Vagina (tissue), 2 donors: ENCODE measurements around the gene FUT9. TPM values are rescaled to one million over a fixed set of nuclear protein-coding genes. Genes with fewer than 3 reads are reported as not detected.

Source experiments
- DNase-seq, 2 donors: peaks; one replicate each; pipeline ENCODE4 v3.0.0-alpha.2; 2017; ENCODE audit errors: extremely low spot score in 2 of 2
- H3K27ac ChIP-seq: fragments of 200-600 bp; sonication (generic); one replicate; pipeline ENCODE4 v1.5.1; 2019
- H3K27me3 ChIP-seq: fragments of 200-600 bp; sonication (generic); one replicate; pipeline ENCODE4 v1.5.1; 2019
- H3K36me3 ChIP-seq, 2 donors: fragments of 200-600 bp; sonication (generic); one replicate each; pipeline ENCODE4 v1.5.1; 2017 to 2019
- H3K4me1 ChIP-seq: fragments of 200-600 bp; sonication (generic); one replicate; pipeline ENCODE4 v1.5.1; 2019
- H3K4me3 ChIP-seq, 2 donors: fragments of 200-600 bp; sonication (generic); 1 replicate in 1 of 2; 2 replicates in 1 of 2; pipeline ENCODE4 v1.5.1; 2016 to 2019
- H3K9me3 ChIP-seq: fragments of 200-600 bp; sonication (generic); one replicate; pipeline ENCODE4 v1.5.1; 2019
- CTCF ChIP-seq, 3 experiments: fragments of 450-650 bp in 2 of 3; fragments of 200-600 bp in 1 of 3; sonication (generic) in 1 of 3; IDR thresholded peaks; one replicate each; pipeline ENCODE4 v1.5.1; 2017 to 2019; ENCODE audit warnings: antibody characterized with exemption in 3 of 3, mild to moderate bottlenecking in 2 of 3, moderate library complexity in 2 of 3
- POLR2A ChIP-seq, 2 donors: fragments of 450-650 bp; IDR thresholded peaks; one replicate each; pipeline ENCODE4 v1.6.1; 2017; ENCODE audit warnings: antibody characterized with exemption in 2 of 2, mild to moderate bottlenecking in 2 of 2, moderate library complexity in 2 of 2
- POLR2AphosphoS5 ChIP-seq, 2 donors: sonication (generic); formaldehyde crosslinking; IDR thresholded peaks; one replicate each; pipeline ENCODE4 v1.9.0; 2017; ENCODE audit warnings: antibody characterized with exemption in 2 of 2, mild to moderate bottlenecking in 2 of 2, low read depth in 1 of 2; ENCODE audit not compliant: insufficient read depth in 1 of 2
- intact Hi-C: fragments of 100-400 bp; cut with DNase I; formaldehyde crosslinking; loops from one replicate; pipeline ENCODE4 v1.15.1; 2023
- total RNA-seq: library from RNA; depleted of rRNA; stranded (reverse); fragments of >200 nt; gene quantifications from one replicate; pipeline ENCODE4 v1.2.3, GENCODE V29; 2016

The FUT9 gene
- total RNA-seq, 1 donor from 2014 or later: not detected

GRCh38 chr6:96234444-96234843 lies 218.7 kb downstream of the FUT9 start:
- no peak for DNase-seq
- TF ChIP-seq CTCF (IDR thresholded peaks at IDR 0.05) (no peak), POLR2A (IDR thresholded peaks at IDR 0.05) (no peak), POLR2AphosphoS5 (IDR thresholded peaks at IDR 0.05; ENCODE audit: insufficient read depth in 1 of 2, low read depth in 1 of 2) (no peak)
- H3K27me3 ChIP-seq: no peaks in the 10 kb centered on the region
- no peak overlapping the region for H3K4me3 ChIP-seq
- H3K27ac ChIP-seq: no peak overlapping the region
- no peaks in the 10 kb centered on the region for H3K9me3 ChIP-seq
- no peaks in the 10 kb centered on the region for H3K4me1 ChIP-seq
- intact Hi-C loops: no loop called here
- no peaks in the 10 kb centered on the region for H3K36me3 ChIP-seq

GRCh38 chr6:96235927-96236326 lies 220.2 kb downstream of the FUT9 start:
- Histone ChIP-seq H3K9me3 (no peaks in the 10 kb centered on the region), H3K4me1 (no peaks in the 10 kb centered on the region), H3K27me3 (no peaks in the 10 kb centered on the region), H3K4me3 (no peak overlapping the region), H3K36me3 (no peaks in the 10 kb centered on the region), H3K27ac (no peak overlapping the region)
- no peak for DNase-seq
- TF ChIP-seq CTCF (IDR thresholded peaks at IDR 0.05) (no peak), POLR2A (IDR thresholded peaks at IDR 0.05) (no peak), POLR2AphosphoS5 (IDR thresholded peaks at IDR 0.05; ENCODE audit: insufficient read depth in 1 of 2, low read depth in 1 of 2) (no peak)
- intact Hi-C loops: no loop called here

GRCh38 chr6:96236471-96236870 lies 220.7 kb downstream of the FUT9 start:
- Histone ChIP-seq H3K4me1 (no peaks in the 10 kb centered on the region), H3K4me3 (no peak overlapping the region), H3K36me3 (no peaks in the 10 kb centered on the region), H3K27ac (no peak overlapping the region), H3K9me3 (no peaks in the 10 kb centered on the region), H3K27me3 (no peaks in the 10 kb centered on the region)
- TF ChIP-seq CTCF (IDR thresholded peaks at IDR 0.05): no peak
- intact Hi-C loops: no loop called here
- no peak for DNase-seq

GRCh38 chr6:96237638-96238347 lies 222.0 kb downstream of the FUT9 start:
- H3K4me1 ChIP-seq: no peaks in the 10 kb centered on the region
- H3K27ac ChIP-seq: no peak overlapping the region
- intact Hi-C loops: no loop called here
- no peak overlapping the region for H3K4me3 ChIP-seq
- TF ChIP-seq CTCF (IDR thresholded peaks at IDR 0.05): no peak
- TF ChIP-seq POLR2A (IDR thresholded peaks at IDR 0.05): no peak
- no peak for TF ChIP-seq POLR2AphosphoS5 (IDR thresholded peaks at IDR 0.05; ENCODE audit: insufficient read depth in 1 of 2, low read depth in 1 of 2)
- no peaks in the 10 kb centered on the region for H3K27me3 ChIP-seq
- H3K9me3 ChIP-seq: no peaks in the 10 kb centered on the region
- DNase-seq: no peak
- H3K36me3 ChIP-seq: no peaks in the 10 kb centered on the region

- no peaks in the 10 kb centered on the region for H3K4me1 ChIP-seq
- H3K36me3 ChIP-seq: no peaks in the 10 kb centered on the region
- no peak overlapping the region for H3K4me3 ChIP-seq
- TF ChIP-seq POLR2A (IDR thresholded peaks at IDR 0.05) (no peak), CTCF (IDR thresholded peaks at IDR 0.05) (no peak), POLR2AphosphoS5 (IDR thresholded peaks at IDR 0.05; ENCODE audit: insufficient read depth in 1 of 2, low read depth in 1 of 2) (no peak)
- intact Hi-C loops: no loop called here
- H3K9me3 ChIP-seq: no peaks in the 10 kb centered on the region
- no peaks in the 10 kb centered on the region for H3K27me3 ChIP-seq
- no peak overlapping the region for H3K27ac ChIP-seq
- no peak for DNase-seq
Measured at GRCh38 chr6:96246563-96246962, 230.8 kb downstream of the FUT9 start.
